DOHH2 (cell line): ENCODE data around the gene ARID3C.
A peak's percentile ranks its signal among the peaks of the same experiment; 100 is the strongest.

ENCODE experiments used
- H3F3A ChIP-seq: fragments of 200-600 bp; sonication (generic), shearing (Covaris generic); 2 replicates; pipeline ENCODE4 v1.6.0; 2016; ENCODE audit warnings: antibody characterized with exemption, mild to moderate bottlenecking; ENCODE audit not compliant: control insufficient read depth, insufficient read depth
- H3K27ac ChIP-seq: fragments of 200-600 bp; sonication (generic); 2 replicates; pipeline ENCODE4 v1.5.1; 2014; ENCODE audit warnings: low read depth, mild to moderate bottlenecking, low read length, moderate library complexity
- H3K27me3 ChIP-seq: fragments of 200-600 bp; sonication (generic); 2 replicates; pipeline ENCODE4 v1.6.1; 2014; ENCODE audit warnings: mild to moderate bottlenecking, low read length, mixed read lengths; ENCODE audit not compliant: control insufficient read depth
- H3K36me3 ChIP-seq: fragments of 200-600 bp; sonication (generic); 2 replicates; pipeline ENCODE4 v1.6.1; 2014; ENCODE audit warnings: mild to moderate bottlenecking, low read length, moderate library complexity, mixed read lengths; ENCODE audit not compliant: control insufficient read depth
- H3K4me1 ChIP-seq: fragments of 200-600 bp; sonication (generic); 2 replicates; pipeline ENCODE4 v1.6.1; 2014; ENCODE audit warnings: mild to moderate bottlenecking, low read length, mixed read lengths; ENCODE audit not compliant: control insufficient read depth
- H3K4me2 ChIP-seq: fragments of 200-600 bp; sonication (generic); 2 replicates; pipeline ENCODE4 v1.6.0; 2014; ENCODE audit warnings: mild to moderate bottlenecking, low read length, moderate library complexity
- H3K4me3 ChIP-seq: fragments of 200-600 bp; sonication (generic); 2 replicates; pipeline ENCODE4 v1.5.1; 2014; ENCODE audit warnings: mild to moderate bottlenecking, low read length, mixed read lengths
- H3K79me2 ChIP-seq: fragments of 200-600 bp; sonication (generic); 2 replicates; pipeline ENCODE4 v1.6.1; 2014; ENCODE audit warnings: mild to moderate bottlenecking, low read length, mixed read lengths; ENCODE audit not compliant: control insufficient read depth
- H3K9me2 ChIP-seq: fragments of 200-600 bp; sonication (generic); replicated peaks from 2 replicates; pipeline ENCODE4 v1.6.1; 2014; ENCODE audit warnings: mild to moderate bottlenecking, low read length, mixed read lengths; ENCODE audit not compliant: control insufficient read depth
- H3K9me3 ChIP-seq: fragments of 200-600 bp; sonication (generic); 2 replicates; pipeline ENCODE4 v1.6.1; 2014; ENCODE audit warnings: antibody characterized with exemption, low read length, mixed read lengths; ENCODE audit not compliant: control insufficient read depth, insufficient read depth
- H4K20me1 ChIP-seq: fragments of 200-600 bp; sonication (generic); 2 replicates; pipeline ENCODE4 v1.6.0; 2014; ENCODE audit warnings: low read depth, mild to moderate bottlenecking, antibody characterized with exemption, low read length, moderate library complexity; ENCODE audit not compliant: control insufficient read depth, insufficient read depth
- EZH2phosphoT487 ChIP-seq: fragments of 200-600 bp; sonication (generic); IDR thresholded peaks from 2 replicates; pipeline ENCODE4 v1.6.1; 2017; ENCODE audit warnings: borderline replicate concordance, mild to moderate bottlenecking, antibody characterized with exemption, low read length, moderate library complexity, mixed read lengths
- TF ChIP-seq, protein P1 (sequence below): fragments of 200-600 bp; sonication (generic); IDR thresholded peaks from one replicate; pipeline ENCODE4 v1.5.1; 2014; ENCODE audit warnings: antibody characterized with exemption, mild to moderate bottlenecking, low read depth, low read length; ENCODE audit not compliant: poor library complexity, severe bottlenecking

The ARID3C gene

DNA sequence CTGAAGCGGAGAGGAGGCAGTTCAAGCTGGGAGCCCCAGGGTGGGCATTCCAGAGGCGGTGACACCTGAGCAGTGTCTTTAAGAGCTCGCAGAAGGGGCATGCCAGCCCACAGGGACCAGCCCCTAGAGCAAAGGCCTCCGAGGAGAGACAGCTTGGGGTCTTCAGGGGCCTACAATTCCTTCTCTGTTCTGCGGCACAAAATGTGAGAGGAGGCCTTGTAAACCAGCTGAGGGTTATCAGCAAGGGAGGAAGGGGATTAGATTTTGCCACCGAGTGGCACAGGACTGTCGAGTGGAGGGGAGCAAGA is 9.2 kb upstream of the ARID3C start:
- no peak overlapping the region for H3K27ac ChIP-seq
- H3K4me2 ChIP-seq, result peak overlapping the region; percentile 95
- no peaks in the 10 kb centered on the region for H3K27me3 ChIP-seq
- H3K4me3 ChIP-seq, result peak overlapping the region; percentile 95
- H3K4me1 ChIP-seq, result peaks cover 23% of the 10 kb centered on the region
- H3K9me3 ChIP-seq, result no peaks in the 10 kb centered on the region
- TF ChIP-seq, protein P1, sequence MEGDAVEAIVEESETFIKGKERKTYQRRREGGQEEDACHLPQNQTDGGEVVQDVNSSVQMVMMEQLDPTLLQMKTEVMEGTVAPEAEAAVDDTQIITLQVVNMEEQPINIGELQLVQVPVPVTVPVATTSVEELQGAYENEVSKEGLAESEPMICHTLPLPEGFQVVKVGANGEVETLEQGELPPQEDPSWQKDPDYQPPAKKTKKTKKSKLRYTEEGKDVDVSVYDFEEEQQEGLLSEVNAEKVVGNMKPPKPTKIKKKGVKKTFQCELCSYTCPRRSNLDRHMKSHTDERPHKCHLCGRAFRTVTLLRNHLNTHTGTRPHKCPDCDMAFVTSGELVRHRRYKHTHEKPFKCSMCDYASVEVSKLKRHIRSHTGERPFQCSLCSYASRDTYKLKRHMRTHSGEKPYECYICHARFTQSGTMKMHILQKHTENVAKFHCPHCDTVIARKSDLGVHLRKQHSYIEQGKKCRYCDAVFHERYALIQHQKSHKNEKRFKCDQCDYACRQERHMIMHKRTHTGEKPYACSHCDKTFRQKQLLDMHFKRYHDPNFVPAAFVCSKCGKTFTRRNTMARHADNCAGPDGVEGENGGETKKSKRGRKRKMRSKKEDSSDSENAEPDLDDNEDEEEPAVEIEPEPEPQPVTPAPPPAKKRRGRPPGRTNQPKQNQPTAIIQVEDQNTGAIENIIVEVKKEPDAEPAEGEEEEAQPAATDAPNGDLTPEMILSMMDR, result no peak
- no peak for TF ChIP-seq EZH2phosphoT487
- peaks cover 15% of the 10 kb centered on the region; the same call in 1 of the 2 replicates for H3K36me3 ChIP-seq
- peaks cover 3% of the 10 kb centered on the region; the same call in 1 of the 2 replicates for H3F3A ChIP-seq
- no peaks in the 10 kb centered on the region for H4K20me1 ChIP-seq
- peaks cover 22% of the 10 kb centered on the region for H3K79me2 ChIP-seq
- H3K9me2 ChIP-seq, result no peaks in the 10 kb centered on the region

DNA sequence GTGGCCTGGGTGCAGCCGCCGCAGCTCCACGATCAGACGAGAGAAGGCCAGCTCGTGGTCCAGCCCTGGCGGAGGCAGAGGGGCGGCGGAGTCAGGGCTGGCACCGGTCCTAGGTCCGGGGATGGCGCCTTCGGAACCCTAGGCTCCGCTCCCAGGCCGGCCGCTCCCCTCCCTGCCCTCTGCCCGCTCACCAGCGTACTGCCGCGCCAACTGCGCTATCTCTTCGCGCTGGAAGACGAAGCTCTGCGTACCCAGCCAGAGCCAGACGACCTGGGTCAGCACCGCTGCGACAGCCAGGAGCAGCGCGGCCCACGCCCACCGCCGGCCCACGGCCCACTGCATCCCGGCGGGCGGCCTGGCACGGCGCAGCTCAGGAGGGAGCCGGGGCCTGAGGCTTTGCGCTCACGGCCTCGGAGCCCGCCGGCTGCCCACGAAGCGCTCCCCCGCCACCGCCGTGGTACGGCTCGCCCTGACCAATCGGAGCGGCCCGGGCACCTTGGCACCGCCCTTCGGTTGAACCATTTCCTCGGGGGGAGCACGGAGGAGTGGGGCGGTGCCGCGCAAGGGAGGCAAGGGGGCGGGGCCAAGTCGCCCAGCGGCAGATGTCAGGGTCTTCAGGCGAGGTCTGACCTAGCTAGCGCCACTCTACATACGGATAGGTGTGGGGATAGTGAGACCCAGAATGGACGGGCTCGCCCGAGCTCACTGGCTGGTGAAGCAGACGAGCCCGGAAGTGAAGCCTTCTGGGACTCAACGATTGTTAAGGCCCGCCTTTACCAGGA is 8.7 kb upstream of the ARID3C start, which contains the start of gene SIGMAR1:
SIGMAR1 (minus strand) TSS at position 432 of the 782 bp plus-strand sequence; CDS start at position 342, 90 bp downstream.
- Histone ChIP-seq H3K79me2 (peaks cover 22% of the 10 kb centered on the region), H3K36me3 (peaks cover 15% of the 10 kb centered on the region; the same call in 1 of the 2 replicates), H3K4me1 (peaks cover 23% of the 10 kb centered on the region), H3K4me3 (peak within 1 kb of the TSS; percentile 95), H3F3A (peaks cover 3% of the 10 kb centered on the region; the same call in 1 of the 2 replicates), H3K9me2 (no peaks in the 10 kb centered on the region), H3K27ac (peak within 1 kb of the TSS; percentile 12; the same call in 1 of the 2 replicates), H4K20me1 (no peaks in the 10 kb centered on the region), H3K9me3 (no peaks in the 10 kb centered on the region), H3K4me2 (peak within 1 kb of the TSS; percentile 95), H3K27me3 (no peaks in the 10 kb centered on the region)
- TF ChIP-seq, protein P1, result no peak
- no peak for TF ChIP-seq EZH2phosphoT487

GRCh38 chr9:34636791-34637355 is 8.0 kb upstream of the ARID3C start:
- Histone ChIP-seq H3K27ac (peak overlapping the region; percentile 12; the same call in 1 of the 2 replicates), H3K4me3 (peak overlapping the region; percentile 95), H4K20me1 (no peaks in the 10 kb centered on the region), H3K79me2 (peaks cover 22% of the 10 kb centered on the region), H3K27me3 (no peaks in the 10 kb centered on the region), H3K4me1 (peaks cover 23% of the 10 kb centered on the region), H3K9me3 (no peaks in the 10 kb centered on the region), H3K9me2 (no peaks in the 10 kb centered on the region), H3K4me2 (peak overlapping the region; percentile 95), H3F3A (peaks cover 3% of the 10 kb centered on the region; the same call in 1 of the 2 replicates), H3K36me3 (peaks cover 15% of the 10 kb centered on the region; the same call in 1 of the 2 replicates)
- TF ChIP-seq EZH2phosphoT487, result no peak
- TF ChIP-seq, protein P1, result no peak
